Keratinocyte (primary cell): ENCODE data around the gene DPP10. TPM values are rescaled to one million over a fixed set of nuclear protein-coding genes. Genes with fewer than 3 reads are reported as not detected.

Experiments used
- DNase-seq: peaks from one replicate; pipeline ENCODE4 v3.0.0-alpha.2; 2011; ENCODE audit warnings: low read depth, missing footprints, low spot score
- FAIRE-seq: peaks from 2 replicates; lab custom pipeline; 2011; peaks lifted over from hg19 to GRCh38; lab: Jason Lieb, UNC
- H2AFZ ChIP-seq: 2 replicates; pipeline ENCODE4 v1.6.0; 2012; ENCODE audit warnings: low read length, control low read depth, inconsistent platforms; ENCODE audit not compliant: control insufficient read depth
- H3K27ac ChIP-seq: 2 replicates; pipeline ENCODE4 v1.5.1; 2011; ENCODE audit warnings: low read length; ENCODE audit not compliant: control insufficient read depth, insufficient read depth
- H3K27me3 ChIP-seq: 3 replicates; pipeline ENCODE4 v1.6.0; 2011; ENCODE audit warnings: low read length; ENCODE audit not compliant: control insufficient read depth, insufficient read depth; ENCODE audit errors: extremely low read depth
- H3K36me3 ChIP-seq, 2 experiments: 2 replicates in 1 of 2; 3 replicates in 1 of 2; pipeline ENCODE4 v1.5.1; 2011; ENCODE audit warnings: low read length in 2 of 2, mild to moderate bottlenecking in 1 of 2; ENCODE audit not compliant: control insufficient read depth in 2 of 2, insufficient read depth in 2 of 2; ENCODE audit errors: extremely low read depth in 1 of 2
- H3K4me1 ChIP-seq: 3 replicates; pipeline ENCODE4 v1.5.1; 2011; ENCODE audit warnings: low read length; ENCODE audit not compliant: control insufficient read depth, insufficient read depth; ENCODE audit errors: extremely low read depth
- H3K4me2 ChIP-seq: 3 replicates; pipeline ENCODE4 v1.6.0; 2011; ENCODE audit warnings: low read depth, low read length; ENCODE audit not compliant: control insufficient read depth, insufficient read depth; ENCODE audit errors: extremely low read depth
- H3K4me3 ChIP-seq, 3 experiments: fragments of 200-600 bp in 1 of 3; sonication (generic) in 1 of 3; 2 replicates in 2 of 3; 3 replicates in 1 of 3; pipeline ENCODE4 v1.5.1; 2011 to 2016; ENCODE audit warnings: low read length in 3 of 3, mild to moderate bottlenecking in 3 of 3, control low read depth in 2 of 3, inconsistent platforms in 1 of 3, low read depth in 1 of 3, mixed read lengths in 1 of 3, mixed run types in 1 of 3, moderate library complexity in 1 of 3; ENCODE audit not compliant: control insufficient read depth in 2 of 3, insufficient read depth in 2 of 3; ENCODE audit errors: extremely low read depth in 1 of 3
- H3K79me2 ChIP-seq: 2 replicates; pipeline ENCODE4 v1.6.0; 2012; ENCODE audit warnings: low read length; ENCODE audit not compliant: control insufficient read depth, insufficient read depth
- H3K9ac ChIP-seq: 3 replicates; pipeline ENCODE4 v1.6.0; 2011; ENCODE audit warnings: low read length; ENCODE audit not compliant: control insufficient read depth, insufficient read depth; ENCODE audit errors: extremely low read depth
- H3K9me1 ChIP-seq: 3 replicates; pipeline ENCODE4 v1.6.0; 2011; ENCODE audit warnings: low read length; ENCODE audit not compliant: control insufficient read depth, insufficient read depth; ENCODE audit errors: extremely low read depth
- H3K9me3 ChIP-seq: 2 replicates; pipeline ENCODE4 v1.5.1; 2012; ENCODE audit warnings: low read depth, low read length; ENCODE audit not compliant: control insufficient read depth
- H4K20me1 ChIP-seq: 3 replicates; pipeline ENCODE4 v1.6.0; 2011; ENCODE audit warnings: low read length; ENCODE audit not compliant: control insufficient read depth, insufficient read depth; ENCODE audit errors: extremely low read depth
- CTCF ChIP-seq, 3 experiments: IDR thresholded peaks in 1 of 3; conservative IDR thresholded peaks in 1 of 3; optimal IDR thresholded peaks in 1 of 3; 2 replicates in 2 of 3; 3 replicates in 1 of 3; pipeline versions ENCODE3 to v1.5.1; 2011; ENCODE audit warnings: low read length in 3 of 3, mild to moderate bottlenecking in 3 of 3, moderate library complexity in 2 of 3, control low read depth in 1 of 3, inconsistent platforms in 1 of 3; ENCODE audit not compliant: insufficient read depth in 2 of 3; ENCODE audit errors: extremely low read depth in 1 of 3
- EZH2 ChIP-seq: IDR thresholded peaks from one replicate; pipeline ENCODE4 v1.6.1; 2012; ENCODE audit warnings: inconsistent platforms, mild to moderate bottlenecking, low read length, moderate library complexity
- dilution Hi-C: fragments of 300-500 bp; cut with MboI; formaldehyde crosslinking; loops from one replicate; pipeline ENCODE4 v1.7.0; 2020; ENCODE audit warnings: low sequenced_read_pairs; ENCODE audit not compliant: extremely low pct_ligation_motif_present
- polyA plus RNA-seq, 5 experiments: library from polyadenylated mRNA; depleted of rRNA in 3 of 5; stranded (reverse) in 3 of 5; stranded (forward) in 1 of 5; unstranded in 1 of 5; fragments of >200 nt; gene quantifications; 1 replicate in 1 of 5; 2 replicates in 3 of 5; 3 replicates in 1 of 5; pipeline versions ENCODE4 v1.2.1 to v1.2.3, GENCODE V29; 2011 to 2012; ENCODE audit warnings: missing spikeins in 2 of 5, low read depth in 1 of 5, low replicate concordance in 1 of 5

DPP10 gene
- polyA plus RNA-seq, 1 donor (not counting 4 experiments of a cell fraction or from before 2014, with no cell fraction given) = not detected

- dilution Hi-C loops = no loop called here
- Histone ChIP-seq H3K27ac (no peak overlapping the region), H3K36me3 (no peaks in the 10 kb centered on the region), H3K9me1 (no peaks in the 10 kb centered on the region), H3K9ac (no peak overlapping the region), H2AFZ (no peak overlapping the region), H4K20me1 (no peaks in the 10 kb centered on the region), H3K9me3 (no peaks in the 10 kb centered on the region), H3K4me2 (no peak overlapping the region), H3K4me1 (no peaks in the 10 kb centered on the region), H3K79me2 (no peaks in the 10 kb centered on the region), H3K27me3 (no peaks in the 10 kb centered on the region), H3K4me3 (no peak overlapping the region)
- TF ChIP-seq CTCF (optimal IDR thresholded peaks at IDR 0.05 in 1 of 3, IDR thresholded peaks at IDR 0.05 in 1 of 3, conservative IDR thresholded peaks at IDR 0.05 in 1 of 3; ENCODE audit: extremely low read depth in 1 of 3, insufficient read depth in 2 of 3, low read length in 3 of 3) (no peak), EZH2 (no peak)
- DNase-seq (no peak), FAIRE-seq (no peak)
Observed at GRCh38 chr2:114609203-114609602, 166.8 kb downstream of the DPP10 start.

GRCh38 chr2:114609801-114610200 lies 167.4 kb downstream of the DPP10 start:
- Histone ChIP-seq H3K4me1 (no peaks in the 10 kb centered on the region), H3K9ac (no peak overlapping the region), H3K27me3 (no peaks in the 10 kb centered on the region), H3K9me3 (no peaks in the 10 kb centered on the region), H3K79me2 (no peaks in the 10 kb centered on the region), H2AFZ (no peak overlapping the region), H4K20me1 (no peaks in the 10 kb centered on the region), H3K27ac (no peak overlapping the region), H3K36me3 (no peaks in the 10 kb centered on the region), H3K4me2 (no peak overlapping the region), H3K9me1 (no peaks in the 10 kb centered on the region), H3K4me3 (no peak overlapping the region)
- DNase-seq (no peak), FAIRE-seq (no peak)
- dilution Hi-C loops = no loop called here
- TF ChIP-seq EZH2 (no peak), CTCF (optimal IDR thresholded peaks at IDR 0.05 in 1 of 3, IDR thresholded peaks at IDR 0.05 in 1 of 3, conservative IDR thresholded peaks at IDR 0.05 in 1 of 3; ENCODE audit: extremely low read depth in 1 of 3, insufficient read depth in 2 of 3, low read length in 3 of 3) (no peak)
